ENCODE data around the gene CKS1B. TPM values are rescaled to one million over a fixed set of nuclear protein-coding genes. Genes with fewer than 3 reads are reported as not detected.
A peak's percentile ranks its signal among the peaks of the same experiment; 100 is the strongest.

Gene CKS1B
- total RNA-seq (2014; rRNA removed; shearing (Covaris generic)) (149 and 204 TPM in 2 replicates), total RNA-seq (2022) (230 and 260 TPM in 2 replicates), Bru-seq, nascent RNA (percentile 96 among the genes with signal in this experiment), BruChase-seq, experiment 1, labeled RNA remaining after a 6-hour chase (percentile 97 among the genes with signal in this experiment), BruChase-seq, experiment 2, labeled RNA remaining after a 2-hour chase (percentile 97 among the genes with signal in this experiment)
- long read RNA-seq, transcript CKS1B-204 (2 exons, 1,166 nt), result minor isoform, 117 of 442 reads
- long read RNA-seq, transcript CKS1B-201 (3 exons, 759 nt), result major isoform, 294 of 442 reads
- long read RNA-seq, transcript CKS1B-203 (3 exons, 912 nt), result minor isoform, 19 of 442 reads
- long read RNA-seq, partial matches to known transcripts, result 0 of 442 reads
- long read RNA-seq, other reads (novel, unspliced or antisense), result 11 of 442 reads

GRCh38 chr1:154974102-154974807, at the start of gene CKS1B:
TSS of gene CKS1B (plus strand) at chr1:154974681. CDS start at chr1:154974746, 65 bp downstream.
- Histone ChIP-seq H3K4me3 (ENCODE audit: low read depth, low read length, poor library complexity, severe bottlenecking) (peak within 1 kb of the TSS; percentile 83), H3K9me3 (ENCODE audit: low read length) (no peaks in the 10 kb centered on the region), H3K4me1 (ENCODE audit: insufficient read depth, low read length, poor library complexity, severe bottlenecking) (peaks cover 52% of the 10 kb centered on the region), H3K9me2 (ENCODE audit: insufficient read depth, low read length) (no peaks in the 10 kb centered on the region), H3K36me3 (ENCODE audit: insufficient read depth, low read length) (peaks cover 50% of the 10 kb centered on the region), H3K79me2 (ENCODE audit: insufficient read depth, low read depth, low read length) (peaks cover 72% of the 10 kb centered on the region), H3K4me2 (ENCODE audit: low read length) (peak within 1 kb of the TSS; percentile 86), H4K20me1 (ENCODE audit: insufficient read depth, low read length) (peaks cover 15% of the 10 kb centered on the region; the same call in 1 of the 2 replicates), H2AFZ (ENCODE audit: low read length) (peak within 1 kb of the TSS; percentile 20; the same call in 1 of the 2 replicates), H3K27ac (ENCODE audit: low read depth, low read length, poor library complexity, severe bottlenecking) (peak within 1 kb of the TSS; percentile 89)
- ChIA-PET POLR2A (interaction anchor here (0.5 to 1.7 kb wide), 10 partner anchors 16 to 338 kb away, joined by 3 to 6 read pairs (median 3); partner anchors contain the start of genes EFNA4, KCNN3, LENEP and PBXIP1), CTCF (ENCODE audit: unreplicated experiment) (no interaction called here)
- BruUV-seq (replicated peaks), result no TSS peak
- peak; percentile 100 for DNase-seq (ENCODE audit: low spot score)
- TF ChIP-seq EZH2phosphoT487 (IDR thresholded peaks at IDR 0.05; ENCODE audit: borderline replicate concordance, low read depth, low read length) (no peak), CTCF (conservative IDR thresholded peaks at IDR 0.05; ENCODE audit: low read length) (no peak)
- intact Hi-C loops (cut with micrococcal nuclease; ENCODE audit: unreplicated experiment), result loop anchor here (1.0 kb wide), 2 partner anchors 13 to 25 kb away; partner anchors contain the start of gene PYGO2

- TF ChIP-seq CTCF (conservative IDR thresholded peaks at IDR 0.05; ENCODE audit: low read length) (no peak), EZH2phosphoT487 (IDR thresholded peaks at IDR 0.05; ENCODE audit: borderline replicate concordance, low read depth, low read length) (no peak)
- Histone ChIP-seq H3K27ac (ENCODE audit: low read depth, low read length, poor library complexity, severe bottlenecking) (no peak overlapping the region), H3K36me3 (ENCODE audit: insufficient read depth, low read length) (peaks cover 77% of the 10 kb centered on the region), H3K4me2 (ENCODE audit: low read length) (no peak overlapping the region), H4K20me1 (ENCODE audit: insufficient read depth, low read length) (no peaks in the 10 kb centered on the region), H2AFZ (ENCODE audit: low read length) (no peak overlapping the region), H3K79me2 (ENCODE audit: insufficient read depth, low read depth, low read length) (no peaks in the 10 kb centered on the region), H3K4me1 (ENCODE audit: insufficient read depth, low read length, poor library complexity, severe bottlenecking) (no peaks in the 10 kb centered on the region), H3K4me3 (ENCODE audit: low read depth, low read length, poor library complexity, severe bottlenecking) (no peak overlapping the region), H3K9me2 (ENCODE audit: insufficient read depth, low read length) (no peaks in the 10 kb centered on the region), H3K9me3 (ENCODE audit: low read length) (no peaks in the 10 kb centered on the region)
- no peak for DNase-seq (ENCODE audit: low spot score)
- no TSS peak for BruUV-seq (replicated peaks)
- ChIA-PET CTCF (ENCODE audit: unreplicated experiment) (interaction anchor here (0.6 kb wide), 1 partner anchor 324 kb away, joined by 7 read pairs; no protein-coding TSS in a partner anchor), POLR2A (no interaction called here)
- intact Hi-C loops (cut with micrococcal nuclease; ENCODE audit: unreplicated experiment), result no loop called here
These were observed 48.9 kb upstream of the CKS1B start for GRCh38 chr1:154925335-154926170.

All from OCI-LY7 (cell line).